HFF-Myc (cell line): ENCODE results near the gene NEMP2.
"Not testable (repeated sequence)": the region's sequence is repeated elsewhere in the genome, so short reads cannot be mapped to it uniquely, and the experiment has no call there.

Source experiments
- DNase-seq: peaks from one replicate; pipeline ENCODE4 v3.0.0-alpha.2; 2011; ENCODE audit warnings: low read depth; ENCODE audit errors: extremely low read depth
- H3K4me3 ChIP-seq: replicated peaks from 2 replicates; pipeline ENCODE4 v1.5.1; 2011; ENCODE audit warnings: low read depth, mild to moderate bottlenecking, control low read depth, low read length
- TF ChIP-seq, protein P1 (sequence below): IDR thresholded peaks from 2 replicates; pipeline ENCODE4 v1.5.1; 2012; ENCODE audit warnings: mild to moderate bottlenecking, low read depth, low read length, control low read depth; ENCODE audit errors: missing control alignments

The NEMP2 gene

DNA sequence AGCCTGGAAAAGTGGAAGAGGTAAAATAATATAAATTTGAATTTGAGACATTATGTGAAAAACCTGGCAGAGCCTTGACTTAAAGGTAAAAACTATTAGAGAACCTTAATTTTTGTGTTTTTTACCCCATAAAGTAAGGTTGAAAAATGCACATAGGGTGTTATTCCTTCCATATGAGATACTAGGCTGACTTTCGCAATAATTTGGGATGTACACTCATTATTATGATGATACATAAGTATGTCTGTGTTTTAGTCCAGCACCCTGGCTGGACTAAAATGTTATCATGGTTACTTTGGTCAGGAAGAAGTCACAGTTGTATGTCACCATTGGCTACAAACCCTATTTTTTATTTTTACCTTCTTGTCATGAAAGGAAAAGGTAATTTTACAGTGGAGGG, 19.8 kb downstream of the NEMP2 start:
- DNase-seq = no peak
- TF ChIP-seq, protein P1, sequence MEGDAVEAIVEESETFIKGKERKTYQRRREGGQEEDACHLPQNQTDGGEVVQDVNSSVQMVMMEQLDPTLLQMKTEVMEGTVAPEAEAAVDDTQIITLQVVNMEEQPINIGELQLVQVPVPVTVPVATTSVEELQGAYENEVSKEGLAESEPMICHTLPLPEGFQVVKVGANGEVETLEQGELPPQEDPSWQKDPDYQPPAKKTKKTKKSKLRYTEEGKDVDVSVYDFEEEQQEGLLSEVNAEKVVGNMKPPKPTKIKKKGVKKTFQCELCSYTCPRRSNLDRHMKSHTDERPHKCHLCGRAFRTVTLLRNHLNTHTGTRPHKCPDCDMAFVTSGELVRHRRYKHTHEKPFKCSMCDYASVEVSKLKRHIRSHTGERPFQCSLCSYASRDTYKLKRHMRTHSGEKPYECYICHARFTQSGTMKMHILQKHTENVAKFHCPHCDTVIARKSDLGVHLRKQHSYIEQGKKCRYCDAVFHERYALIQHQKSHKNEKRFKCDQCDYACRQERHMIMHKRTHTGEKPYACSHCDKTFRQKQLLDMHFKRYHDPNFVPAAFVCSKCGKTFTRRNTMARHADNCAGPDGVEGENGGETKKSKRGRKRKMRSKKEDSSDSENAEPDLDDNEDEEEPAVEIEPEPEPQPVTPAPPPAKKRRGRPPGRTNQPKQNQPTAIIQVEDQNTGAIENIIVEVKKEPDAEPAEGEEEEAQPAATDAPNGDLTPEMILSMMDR = no peak
- H3K4me3 ChIP-seq = no peak overlapping the region

DNA sequence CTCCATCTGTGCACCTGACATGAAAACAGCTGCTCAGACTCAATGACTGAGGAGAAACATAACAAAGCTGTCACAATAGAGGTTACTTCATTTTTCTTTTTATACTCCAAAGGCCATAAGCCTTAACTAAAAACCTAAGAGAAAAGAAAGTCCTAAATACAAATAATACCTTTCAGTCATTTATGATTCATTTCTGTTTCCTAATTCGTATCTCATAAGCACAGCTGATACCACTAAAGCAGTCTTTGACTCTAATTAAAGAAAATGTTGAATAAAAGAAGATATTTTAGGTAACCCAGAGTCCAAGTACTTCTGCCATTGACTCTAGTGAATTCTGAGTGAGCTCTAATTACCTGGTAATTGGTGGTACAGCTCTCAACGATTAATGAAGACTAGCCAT, 20.6 kb downstream of the NEMP2 start:
- H3K4me3 ChIP-seq = no peak overlapping the region
- no peak for DNase-seq
- TF ChIP-seq, protein P1 = no peak

DNA sequence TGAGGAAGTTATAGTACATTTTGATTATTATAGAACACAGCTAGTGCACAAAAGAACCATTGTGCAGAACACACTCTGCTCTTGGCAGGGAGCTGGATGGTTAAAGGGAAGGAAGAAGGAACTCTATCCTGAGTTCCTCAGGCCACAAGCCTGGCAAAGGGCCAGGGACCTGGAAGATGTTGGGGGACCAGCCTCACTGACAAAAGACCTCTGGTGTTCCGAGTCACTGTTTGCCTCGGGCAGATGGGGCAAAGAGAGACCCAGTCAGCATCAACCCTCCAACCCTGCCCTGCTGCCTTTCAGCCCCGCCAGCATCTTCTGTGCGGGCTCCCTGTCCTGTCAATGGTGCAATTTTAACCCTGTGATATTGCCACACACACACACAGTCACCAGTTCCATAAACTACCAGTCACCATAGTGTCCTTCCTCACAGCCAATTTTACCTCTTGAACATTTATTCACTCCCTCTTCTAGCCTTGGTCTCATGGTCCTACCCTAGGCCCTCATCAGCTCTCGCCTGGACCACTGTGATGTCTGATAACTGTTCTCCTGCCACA, 21.9 kb downstream of the NEMP2 start:
- no peak overlapping the region for H3K4me3 ChIP-seq
- no peak for DNase-seq
- TF ChIP-seq, protein P1 = no peak

DNA sequence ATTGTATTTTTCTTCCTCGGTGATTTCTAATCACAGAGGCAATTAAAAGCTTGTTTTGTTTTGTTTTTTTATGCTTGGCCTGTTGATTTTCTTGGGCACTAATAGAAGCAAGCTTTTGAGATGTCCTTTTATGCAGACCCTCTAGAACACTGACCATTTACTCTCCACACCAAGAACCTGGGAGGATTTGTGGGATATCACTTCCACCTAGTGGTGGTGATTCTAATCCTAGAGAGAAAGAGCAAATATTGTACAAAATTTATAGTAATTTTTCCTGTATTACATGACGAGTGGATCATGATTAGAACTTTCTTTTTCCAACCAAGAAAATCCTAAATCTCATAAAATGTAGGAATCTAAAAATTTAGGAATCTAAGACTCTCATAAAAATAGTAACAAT, 23.4 kb downstream of the NEMP2 start:
- no peak overlapping the region for H3K4me3 ChIP-seq
- DNase-seq = no peak
- TF ChIP-seq, protein P1 = peak; percentile 33

DNA sequence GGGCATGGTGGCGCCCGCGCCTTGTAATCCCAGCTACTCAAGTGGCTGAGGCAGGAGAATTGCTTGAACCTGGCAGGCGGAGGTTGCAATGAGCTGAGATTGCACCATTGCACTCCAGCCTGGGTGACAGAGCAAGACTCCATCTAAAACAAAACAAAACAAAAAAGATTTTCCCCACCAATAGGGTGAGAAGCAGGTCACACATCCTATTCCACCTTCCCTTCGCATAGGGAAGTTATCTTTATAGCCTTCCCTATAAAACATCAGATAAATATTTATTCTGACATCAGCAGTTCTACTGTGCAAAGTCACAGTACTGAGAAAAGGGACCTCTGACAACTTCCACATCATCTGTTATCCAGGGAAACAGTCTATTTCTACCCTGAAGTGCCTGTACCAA, 24.6 kb downstream of the NEMP2 start:
- not testable (repeated sequence) for DNase-seq, H3K4me3 ChIP-seq

DNA sequence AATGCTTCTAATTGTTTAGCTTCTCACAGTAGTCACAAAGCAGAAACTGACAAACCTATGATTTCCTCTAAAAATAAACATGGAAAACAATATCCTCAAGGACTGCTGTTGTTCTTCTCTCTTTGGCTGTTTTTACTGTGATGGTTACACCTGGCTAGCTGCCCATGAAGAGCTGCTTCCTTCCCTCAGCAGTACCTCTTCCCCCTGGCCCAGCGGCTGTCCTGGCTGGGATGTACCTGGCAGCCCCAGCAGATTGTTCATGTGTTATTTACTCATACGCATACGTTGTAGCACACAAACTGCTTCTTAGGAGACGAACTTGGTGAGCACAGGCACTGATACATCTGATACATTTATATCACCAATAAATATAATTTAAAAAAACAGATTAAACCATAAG, 27.4 kb downstream of the NEMP2 start:
- H3K4me3 ChIP-seq = no peak overlapping the region
- DNase-seq = no peak
- TF ChIP-seq, protein P1 = no peak

DNA sequence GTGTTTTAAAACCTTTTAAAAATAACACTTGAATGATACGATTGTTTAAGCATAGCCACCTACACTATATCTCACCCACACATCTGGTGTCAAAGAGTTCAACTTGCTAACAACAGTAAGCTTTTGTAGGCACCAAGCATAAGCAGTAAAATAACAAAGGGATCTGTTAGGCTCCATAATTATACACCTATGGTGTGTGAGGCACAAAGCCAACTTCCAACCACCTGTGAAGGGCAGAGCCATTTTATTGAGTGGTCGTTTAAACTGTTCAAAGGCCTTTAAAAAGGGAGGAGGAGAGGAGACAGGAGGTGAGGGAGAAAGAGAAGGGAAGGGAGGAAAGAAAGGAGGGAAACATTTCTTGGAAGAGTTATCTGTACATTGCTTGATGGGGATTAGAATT, 27.9 kb downstream of the NEMP2 start:
- no peak overlapping the region for H3K4me3 ChIP-seq
- DNase-seq = no peak
- TF ChIP-seq, protein P1 = no peak
